ENCODE results near the gene SP140.

SP140 gene

GRCh38 chr2:230323385-230324106, 98.0 kb downstream of the SP140 start:
- Histone ChIP-seq H3K27me3 (ENCODE audit: insufficient read depth, insufficient read length) (no peaks in the 10 kb centered on the region), H3K4me3 (ENCODE audit: insufficient read length, low read depth) (no peak overlapping the region), H3K9ac (ENCODE audit: insufficient read length, low read depth) (no peak overlapping the region), H3K4me1 (ENCODE audit: insufficient read depth, insufficient read length) (no peaks in the 10 kb centered on the region), H3K36me3 (ENCODE audit: insufficient read depth, insufficient read length, low read length) (no peaks in the 10 kb centered on the region), H3K9me3 (ENCODE audit: insufficient read depth, low read length) (peaks cover 31% of the 10 kb centered on the region)
- TF ChIP-seq SUZ12 (IDR thresholded peaks at IDR 0.05; ENCODE audit: extremely low read depth, insufficient read depth, insufficient read length) (no peak), YY1 (IDR thresholded peaks at IDR 0.05; ENCODE audit: insufficient read depth, insufficient read length) (no peak), ZNF274 (IDR thresholded peaks at IDR 0.05; ENCODE audit: low read depth, low read length) (no peak)
- DNase-seq (ENCODE audit: low read depth, low spot score): no peak

- no peaks in the 10 kb centered on the region for H3K4me1 ChIP-seq (ENCODE audit: insufficient read depth, insufficient read length)
- no peak for TF ChIP-seq ZNF274 (IDR thresholded peaks at IDR 0.05; ENCODE audit: low read depth, low read length)
- TF ChIP-seq SUZ12 (IDR thresholded peaks at IDR 0.05; ENCODE audit: extremely low read depth, insufficient read depth, insufficient read length): no peak
- no peak for TF ChIP-seq YY1 (IDR thresholded peaks at IDR 0.05; ENCODE audit: insufficient read depth, insufficient read length)
- H3K9me3 ChIP-seq (ENCODE audit: insufficient read depth, low read length): peaks cover 31% of the 10 kb centered on the region
- no peak for DNase-seq (ENCODE audit: low read depth, low spot score)
- H3K4me3 ChIP-seq (ENCODE audit: insufficient read length, low read depth): no peak overlapping the region
- H3K9ac ChIP-seq (ENCODE audit: insufficient read length, low read depth): no peak overlapping the region
- no peaks in the 10 kb centered on the region for H3K27me3 ChIP-seq (ENCODE audit: insufficient read depth, insufficient read length)
- no peaks in the 10 kb centered on the region for H3K36me3 ChIP-seq (ENCODE audit: insufficient read depth, insufficient read length, low read length)
Observed at GRCh38 chr2:230324503-230324902, 99.0 kb downstream of the SP140 start.

GRCh38 chr2:230325316-230326243, 100.0 kb downstream of the SP140 start:
- Histone ChIP-seq H3K9ac (ENCODE audit: insufficient read length, low read depth) (no peak overlapping the region), H3K36me3 (ENCODE audit: insufficient read depth, insufficient read length, low read length) (no peaks in the 10 kb centered on the region), H3K27me3 (ENCODE audit: insufficient read depth, insufficient read length) (no peaks in the 10 kb centered on the region), H3K4me1 (ENCODE audit: insufficient read depth, insufficient read length) (no peaks in the 10 kb centered on the region), H3K9me3 (ENCODE audit: insufficient read depth, low read length) (peaks cover 31% of the 10 kb centered on the region), H3K4me3 (ENCODE audit: insufficient read length, low read depth) (no peak overlapping the region)
- TF ChIP-seq SUZ12 (IDR thresholded peaks at IDR 0.05; ENCODE audit: extremely low read depth, insufficient read depth, insufficient read length): no peak
- no peak for TF ChIP-seq ZNF274 (IDR thresholded peaks at IDR 0.05; ENCODE audit: low read depth, low read length)
- TF ChIP-seq YY1 (IDR thresholded peaks at IDR 0.05; ENCODE audit: insufficient read depth, insufficient read length): no peak
- no peak for DNase-seq (ENCODE audit: low read depth, low spot score)

GRCh38 chr2:230326453-230327417, 101.2 kb downstream of the SP140 start, which contains the start of gene SP140L:
SP140L (plus strand) TSS chr2:230327193; CDS start chr2:230327270, 77 bp downstream.
- Histone ChIP-seq H3K9me3 (ENCODE audit: insufficient read depth, low read length) (peaks cover 22% of the 10 kb centered on the region), H3K4me3 (ENCODE audit: insufficient read length, low read depth) (no peak within 1 kb of the TSS), H3K27me3 (ENCODE audit: insufficient read depth, insufficient read length) (no peaks in the 10 kb centered on the region), H3K9ac (ENCODE audit: insufficient read length, low read depth) (no peak within 1 kb of the TSS), H3K36me3 (ENCODE audit: insufficient read depth, insufficient read length, low read length) (no peaks in the 10 kb centered on the region), H3K4me1 (ENCODE audit: insufficient read depth, insufficient read length) (no peaks in the 10 kb centered on the region)
- no peak for DNase-seq (ENCODE audit: low read depth, low spot score)
- TF ChIP-seq YY1 (IDR thresholded peaks at IDR 0.05; ENCODE audit: insufficient read depth, insufficient read length): no peak

- Histone ChIP-seq H3K27me3 (ENCODE audit: insufficient read depth, insufficient read length) (no peaks in the 10 kb centered on the region), H3K9ac (ENCODE audit: insufficient read length, low read depth) (no peak overlapping the region), H3K9me3 (ENCODE audit: insufficient read depth, low read length) (peaks cover 14% of the 10 kb centered on the region), H3K36me3 (ENCODE audit: insufficient read depth, insufficient read length, low read length) (no peaks in the 10 kb centered on the region), H3K4me3 (ENCODE audit: insufficient read length, low read depth) (no peak overlapping the region), H3K4me1 (ENCODE audit: insufficient read depth, insufficient read length) (no peaks in the 10 kb centered on the region)
- DNase-seq (ENCODE audit: low read depth, low spot score): no peak
- TF ChIP-seq YY1 (IDR thresholded peaks at IDR 0.05; ENCODE audit: insufficient read depth, insufficient read length): no peak
- no peak for TF ChIP-seq SUZ12 (IDR thresholded peaks at IDR 0.05; ENCODE audit: extremely low read depth, insufficient read depth, insufficient read length)
- no peak for TF ChIP-seq ZNF274 (IDR thresholded peaks at IDR 0.05; ENCODE audit: low read depth, low read length)
Observed at GRCh38 chr2:230327418-230328154, 102.0 kb downstream of the SP140 start.

GRCh38 chr2:230328155-230328458, 102.6 kb downstream of the SP140 start:
- Histone ChIP-seq H3K9ac (ENCODE audit: insufficient read length, low read depth) (no peak overlapping the region), H3K4me1 (ENCODE audit: insufficient read depth, insufficient read length) (no peaks in the 10 kb centered on the region)

More at GRCh38 chr2:230328155-230328458, 102.6 kb downstream of the SP140 start:
- TF ChIP-seq ZNF274 (IDR thresholded peaks at IDR 0.05; ENCODE audit: low read depth, low read length) (no peak), YY1 (IDR thresholded peaks at IDR 0.05; ENCODE audit: insufficient read depth, insufficient read length) (no peak), SUZ12 (IDR thresholded peaks at IDR 0.05; ENCODE audit: extremely low read depth, insufficient read depth, insufficient read length) (no peak)
- H3K36me3 ChIP-seq (ENCODE audit: insufficient read depth, insufficient read length, low read length): no peaks in the 10 kb centered on the region
- H3K4me3 ChIP-seq (ENCODE audit: insufficient read length, low read depth): no peak overlapping the region
- peaks cover 9% of the 10 kb centered on the region; the same call in 1 of the 2 replicates for H3K9me3 ChIP-seq (ENCODE audit: insufficient read depth, low read length)
- no peaks in the 10 kb centered on the region for H3K27me3 ChIP-seq (ENCODE audit: insufficient read depth, insufficient read length)
- no peak for DNase-seq (ENCODE audit: low read depth, low spot score)

Data from NT2/D1 (cell line).